SU-DHL-6 (cell line): ENCODE data around the gene TSPAN31.
A peak's percentile ranks its signal among the peaks of the same experiment; 100 is the strongest.

ENCODE experiments used
- H2AFZ ChIP-seq: fragments of 200-600 bp; sonication (generic); 2 replicates; pipeline ENCODE4 v1.6.1; 2014; ENCODE audit warnings: low read depth, mild to moderate bottlenecking, moderate library complexity, mixed read lengths, antibody characterized with exemption, low read length; ENCODE audit not compliant: severe bottlenecking
- H3F3A ChIP-seq: fragments of 200-600 bp; shearing (Covaris generic); 2 replicates; pipeline ENCODE4 v1.6.0; 2016; ENCODE audit warnings: antibody characterized with exemption, mild to moderate bottlenecking; ENCODE audit not compliant: insufficient read depth
- H3K27ac ChIP-seq: fragments of 200-600 bp; sonication (generic); 2 replicates; pipeline ENCODE4 v1.5.1; 2016; ENCODE audit warnings: low read depth, mild to moderate bottlenecking, low read length, moderate library complexity, mixed read lengths
- H3K27me3 ChIP-seq: fragments of 200-600 bp; sonication (generic), shearing (Covaris generic); 2 replicates; pipeline ENCODE4 v1.6.0; 2014; ENCODE audit warnings: mild to moderate bottlenecking, low read length
- H3K36me3 ChIP-seq: fragments of 200-600 bp; sonication (generic); 2 replicates; pipeline ENCODE4 v1.6.1; 2014; ENCODE audit warnings: mild to moderate bottlenecking, low read length, mixed read lengths
- H3K4me2 ChIP-seq: fragments of 300-600, 200-600 bp; shearing (Covaris generic), sonication (generic); 2 replicates; pipeline ENCODE4 v1.6.0; 2014; ENCODE audit warnings: low read length, low read depth, mild to moderate bottlenecking; ENCODE audit not compliant: poor library complexity, severe bottlenecking
- H3K4me3 ChIP-seq: fragments of 200-600 bp; sonication (generic); 2 replicates; pipeline ENCODE4 v1.5.1; 2014; ENCODE audit warnings: antibody characterized with exemption, low read length, mild to moderate bottlenecking, mixed read lengths; ENCODE audit not compliant: insufficient read depth, poor library complexity, severe bottlenecking
- H3K79me2 ChIP-seq: fragments of 200-600 bp; sonication (generic); 2 replicates; pipeline ENCODE4 v1.6.1; 2014; ENCODE audit warnings: mild to moderate bottlenecking, low read length, moderate library complexity; ENCODE audit not compliant: insufficient read depth
- H3K9ac ChIP-seq: fragments of 200-600 bp; sonication (generic); 2 replicates; pipeline ENCODE4 v1.7.0; 2014; ENCODE audit warnings: mild to moderate bottlenecking, low read length
- H3K9me2 ChIP-seq: fragments of 200-600 bp; sonication (generic); replicated peaks from 2 replicates; pipeline ENCODE4 v1.6.1; 2014; ENCODE audit warnings: low read length; ENCODE audit not compliant: insufficient read depth
- H3K9me3 ChIP-seq: fragments of 200-600 bp; sonication (generic); 2 replicates; pipeline ENCODE4 v1.6.1; 2014; ENCODE audit warnings: low read length, mixed read lengths; ENCODE audit not compliant: insufficient read depth
- H4K20me1 ChIP-seq: fragments of 200-600 bp; sonication (generic); 2 replicates; pipeline ENCODE4 v1.6.1; 2014; ENCODE audit warnings: low read depth, mild to moderate bottlenecking, antibody characterized with exemption, low read length, moderate library complexity, mixed read lengths
- CTCF ChIP-seq: fragments of 200-600 bp; sonication (generic); IDR thresholded peaks from one replicate; pipeline ENCODE4 v1.5.1; 2017; ENCODE audit warnings: antibody characterized with exemption, mild to moderate bottlenecking, low read length, moderate library complexity; ENCODE audit not compliant: insufficient read depth, poor library complexity, severe bottlenecking
- EZH2phosphoT487 ChIP-seq: fragments of 200-600 bp; sonication (generic), shearing (Covaris generic); conservative IDR thresholded peaks from 2 replicates; pipeline ENCODE4 v1.6.1; 2018; ENCODE audit warnings: mild to moderate bottlenecking, antibody characterized with exemption, low read length, moderate library complexity, mixed read lengths

The TSPAN31 gene

GRCh38 chr12:57755194-57755453, 10.3 kb downstream of the TSPAN31 start:
- H3K9me2 ChIP-seq: no peaks in the 10 kb centered on the region
- peaks cover 20% of the 10 kb centered on the region for H3K79me2 ChIP-seq
- H3K4me3 ChIP-seq: peak overlapping the region; percentile 60
- H3K9me3 ChIP-seq: no peaks in the 10 kb centered on the region
- peak overlapping the region; percentile 77 for H3K9ac ChIP-seq
- TF ChIP-seq EZH2phosphoT487: no peak
- no peak for TF ChIP-seq CTCF
- peak overlapping the region; percentile 72; the same call in 1 of the 2 replicates for H3K27ac ChIP-seq
- H3K36me3 ChIP-seq: no peaks in the 10 kb centered on the region
- peaks cover 3% of the 10 kb centered on the region; the same call in 1 of the 2 replicates for H4K20me1 ChIP-seq
- no peaks in the 10 kb centered on the region for H3K27me3 ChIP-seq
- H3K4me2 ChIP-seq: peak overlapping the region; percentile 92
- H3F3A ChIP-seq: peaks cover 25% of the 10 kb centered on the region
- no peak overlapping the region for H2AFZ ChIP-seq

GRCh38 chr12:57755454-57756372, 10.9 kb downstream of the TSPAN31 start:
- Histone ChIP-seq H4K20me1 (peaks cover 8% of the 10 kb centered on the region), H3K36me3 (no peaks in the 10 kb centered on the region), H3K9me3 (no peaks in the 10 kb centered on the region), H3K9me2 (no peaks in the 10 kb centered on the region), H3K4me2 (peak overlapping the region; percentile 92), H3K27me3 (no peaks in the 10 kb centered on the region), H3K4me3 (peak overlapping the region; percentile 60), H3K79me2 (peaks cover 14% of the 10 kb centered on the region), H3K27ac (peak overlapping the region; percentile 72), H3K9ac (peak overlapping the region; percentile 77), H2AFZ (peak overlapping the region; percentile 47), H3F3A (peaks cover 25% of the 10 kb centered on the region)
- TF ChIP-seq CTCF (no peak), EZH2phosphoT487 (no peak)

- Histone ChIP-seq H3F3A (peaks cover 25% of the 10 kb centered on the region), H4K20me1 (peaks cover 8% of the 10 kb centered on the region), H3K79me2 (peaks cover 4% of the 10 kb centered on the region), H3K4me3 (peak overlapping the region; percentile 60), H3K9ac (peak overlapping the region; percentile 77), H3K27ac (peak overlapping the region; percentile 72), H3K27me3 (no peaks in the 10 kb centered on the region), H3K9me2 (no peaks in the 10 kb centered on the region), H3K36me3 (no peaks in the 10 kb centered on the region), H3K9me3 (no peaks in the 10 kb centered on the region), H2AFZ (peak overlapping the region; percentile 47), H3K4me2 (peak overlapping the region; percentile 92)
- TF ChIP-seq CTCF (peak; percentile 83), EZH2phosphoT487 (no peak)
Observed at GRCh38 chr12:57756406-57757341, 11.8 kb downstream of the TSPAN31 start.
